HepG2 (cell line): Measurements from ENCODE around the gene GCLC. TPM values are rescaled to one million over a fixed set of nuclear protein-coding genes. Genes with fewer than 3 reads are reported as not detected.
A peak's percentile ranks its signal among the peaks of the same experiment; 100 is the strongest.

Source experiments
- FOSL2 ChIP-seq: sonication (generic); formaldehyde crosslinking; IDR thresholded peaks from 2 replicates; pipeline ENCODE4 v1.4.0; 2020; ENCODE audit warnings: missing genetic modification reagents
- FOXA1 ChIP-seq, 2 experiments: fragments of 450-650 bp in 1 of 2; sonication (generic) in 1 of 2; formaldehyde crosslinking in 1 of 2; IDR thresholded peaks; 2 replicates each; pipeline versions ENCODE4 v1.4.0 to v1.6.1; 2016 to 2020; ENCODE audit warnings: missing genetic modification reagents in 1 of 2
- KDM5B ChIP-seq: sonication (generic); formaldehyde crosslinking; IDR thresholded peaks from 2 replicates; pipeline ENCODE4 v1.4.0; 2020; ENCODE audit warnings: missing genetic modification reagents, mild to moderate bottlenecking, borderline replicate concordance
- KLF11 ChIP-seq: IDR thresholded peaks from 2 replicates; pipeline ENCODE4 v1.6.1; 2016; ENCODE audit warnings: missing compliant biosample characterization
- LCORL ChIP-seq, 2 experiments: fragments of 450-650 bp in 1 of 2; sonication (generic) in 1 of 2; formaldehyde crosslinking in 1 of 2; IDR thresholded peaks; 2 replicates each; pipeline versions ENCODE4 v1.5.0 to v1.6.1; 2017 to 2020; ENCODE audit warnings: antibody characterized with exemption in 1 of 2, missing genetic modification reagents in 1 of 2
- MATR3 ChIP-seq: sonication (generic); formaldehyde crosslinking; IDR thresholded peaks from 2 replicates; pipeline ENCODE4 v1.4.0; 2020; ENCODE audit warnings: missing genetic modification reagents
- NFE2L1 ChIP-seq: sonication (generic); formaldehyde crosslinking; IDR thresholded peaks from 2 replicates; pipeline ENCODE4 v1.4.0; 2020; ENCODE audit warnings: missing genetic modification reagents, mild to moderate bottlenecking, borderline replicate concordance
- NONO ChIP-seq, 2 experiments: fragments of 450-650 bp in 1 of 2; sonication (generic) in 1 of 2; formaldehyde crosslinking in 1 of 2; IDR thresholded peaks in 1 of 2; conservative IDR thresholded peaks in 1 of 2; 2 replicates each; pipeline versions ENCODE4 v1.6.1 to v1.8.0; 2017 to 2022; ENCODE audit warnings: mild to moderate bottlenecking in 1 of 2, missing genetic modification reagents in 1 of 2, moderate library complexity in 1 of 2
- ONECUT2 ChIP-seq: sonication (generic); formaldehyde crosslinking; IDR thresholded peaks from 2 replicates; pipeline ENCODE4 v1.4.0; 2020; ENCODE audit warnings: missing genetic modification reagents
- PPARG ChIP-seq: conservative IDR thresholded peaks from 2 replicates; pipeline ENCODE4 v1.6.1; 2016; ENCODE audit warnings: missing biosample characterization, missing genetic modification reagents
- SALL1 ChIP-seq: sonication (generic); formaldehyde crosslinking; IDR thresholded peaks from 2 replicates; pipeline ENCODE4 v1.8.0; 2022; ENCODE audit warnings: mild to moderate bottlenecking, missing genetic modification reagents
- SNRNP70 ChIP-seq: fragments of 200-400 bp; formaldehyde crosslinking; IDR thresholded peaks from 2 replicates; pipeline ENCODE4 v1.6.1; 2017; ENCODE audit warnings: mild to moderate bottlenecking, low read depth, low read length, moderate library complexity
- STAT5B ChIP-seq: sonication (generic); formaldehyde crosslinking; IDR thresholded peaks from 2 replicates; pipeline ENCODE4 v1.4.0; 2020; ENCODE audit warnings: missing genetic modification reagents
- TARDBP ChIP-seq: sonication (generic); formaldehyde crosslinking; IDR thresholded peaks from 2 replicates; pipeline ENCODE4 v1.8.0; 2022; ENCODE audit warnings: mild to moderate bottlenecking, missing genetic modification reagents
- TCF12 ChIP-seq, 2 experiments: fragments of 450-650 bp in 1 of 2; sonication (generic) in 1 of 2; formaldehyde crosslinking in 1 of 2; IDR thresholded peaks; 2 replicates each; pipeline versions ENCODE4 v1.6.1 to v1.8.0; 2017 to 2022; ENCODE audit warnings: antibody characterized with exemption in 1 of 2, mild to moderate bottlenecking in 1 of 2, missing genetic modification reagents in 1 of 2, moderate library complexity in 1 of 2
- XBP1 ChIP-seq: sonication (generic); formaldehyde crosslinking; IDR thresholded peaks from 2 replicates; pipeline ENCODE4 v1.5.0; 2020; ENCODE audit warnings: missing genetic modification reagents
- ZMYM4 ChIP-seq: sonication (generic); formaldehyde crosslinking; IDR thresholded peaks from 2 replicates; pipeline ENCODE4 v1.8.1; 2023; ENCODE audit warnings: mild to moderate bottlenecking, missing genetic modification reagents
- ZNF225 ChIP-seq: sonication (generic); formaldehyde crosslinking; IDR thresholded peaks from 2 replicates; pipeline ENCODE4 v1.4.0; 2020; ENCODE audit warnings: mild to moderate bottlenecking, missing genetic modification reagents
- ZNF557 ChIP-seq: sonication (generic); formaldehyde crosslinking; IDR thresholded peaks from 2 replicates; pipeline ENCODE4 v1.4.0; 2020; ENCODE audit warnings: missing genetic modification reagents
- ZNF563 ChIP-seq: sonication (generic); formaldehyde crosslinking; IDR thresholded peaks from 2 replicates; pipeline ENCODE4 v1.8.0; 2022; ENCODE audit warnings: mild to moderate bottlenecking, moderate library complexity, missing genetic modification reagents
- ZNF570 ChIP-seq: sonication (generic); formaldehyde crosslinking; IDR thresholded peaks from 2 replicates; pipeline ENCODE4 v1.4.0; 2020; ENCODE audit warnings: mild to moderate bottlenecking, missing genetic modification reagents, borderline replicate concordance
- ZNF891 ChIP-seq: sonication (generic); formaldehyde crosslinking; IDR thresholded peaks from 2 replicates; pipeline ENCODE4 v1.5.0; 2020; ENCODE audit warnings: mild to moderate bottlenecking, missing genetic modification reagents
- ZZZ3 ChIP-seq: sonication (generic); formaldehyde crosslinking; IDR thresholded peaks from 2 replicates; pipeline ENCODE4 v1.4.0; 2020; ENCODE audit warnings: missing genetic modification reagents, mild to moderate bottlenecking, borderline replicate concordance
- polyA plus RNA-seq, 8 experiments: library from polyadenylated mRNA; depleted of rRNA in 3 of 8; stranded (reverse) in 7 of 8; unstranded in 1 of 8; fragments of >200 nt; fragmentation: Illumina TruSeq in 4 of 8; extraction: Trizol in 4 of 8; gene quantifications; 2 replicates each; pipeline versions ENCODE4 v1.2.1 to v1.2.3, GENCODE V29; 2011 to 2016; ENCODE audit warnings: low read depth in 4 of 8, missing spikeins in 1 of 8, mixed read lengths in 1 of 8; ENCODE audit not compliant: insufficient read depth in 1 of 8
- total RNA-seq, 5 experiments: library from RNA; depleted of rRNA; stranded (reverse); fragments of >200 nt; fragmentation: Illumina TruSeq; extraction: Trizol; gene quantifications; 2 replicates each; pipeline ENCODE4 v1.2.3, GENCODE V29; 2016; ENCODE audit warnings: low read depth in 1 of 5
- TF ChIP-seq, protein P1 (sequence below): sonication (generic); formaldehyde crosslinking; IDR thresholded peaks from 2 replicates; pipeline ENCODE4 v1.5.0; 2020; ENCODE audit warnings: mild to moderate bottlenecking, missing genetic modification reagents
- TF ChIP-seq, protein P2 (sequence below): sonication (generic); formaldehyde crosslinking; IDR thresholded peaks from 2 replicates; pipeline ENCODE4 v1.4.0; 2020; ENCODE audit warnings: missing genetic modification reagents
- TF ChIP-seq, protein P3 (sequence below): sonication (generic); formaldehyde crosslinking; IDR thresholded peaks from 2 replicates; pipeline ENCODE4 v1.5.1; 2020; ENCODE audit warnings: mild to moderate bottlenecking, missing genetic modification reagents, borderline replicate concordance

GCLC gene
- total and polyA plus RNA-seq, 2 of the 13 experiments (the other 11 are each of a cell fraction or from before 2014, with no cell fraction given), result 35.3 to 84.6 TPM

DNA sequence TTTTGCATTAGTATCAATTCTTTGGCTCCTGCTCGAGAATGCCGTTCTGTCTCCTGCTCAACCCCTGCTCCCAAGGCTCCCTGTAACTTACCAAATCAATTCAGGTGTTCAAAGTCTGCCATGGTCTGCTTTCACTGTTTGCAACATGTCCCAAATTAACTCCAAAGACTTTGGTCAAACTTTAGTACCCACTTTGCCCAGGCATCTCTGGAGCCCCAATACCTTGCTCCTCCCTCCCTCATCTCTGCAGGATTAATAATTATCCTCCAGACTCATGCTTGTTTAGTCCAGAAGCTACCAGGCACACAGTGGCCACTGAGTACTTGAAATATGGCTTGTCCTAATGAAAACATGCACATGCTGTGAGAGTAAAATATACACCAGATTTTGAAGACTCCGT, 30.2 kb downstream of the GCLC start (continued):
- no peak for TF ChIP-seq LCORL (IDR thresholded peaks at IDR 0.05)
- 0 out of 2 replicates have a peak, but pooled peaks have one; percentile 14 for TF ChIP-seq LCORL (CRISPR knock-in tag; IDR thresholded peaks at IDR 0.05)
- TF ChIP-seq NFE2L1 (CRISPR knock-in tag), result no peak
- no peak for TF ChIP-seq ZNF225 (CRISPR knock-in tag)
- TF ChIP-seq, protein P1, sequence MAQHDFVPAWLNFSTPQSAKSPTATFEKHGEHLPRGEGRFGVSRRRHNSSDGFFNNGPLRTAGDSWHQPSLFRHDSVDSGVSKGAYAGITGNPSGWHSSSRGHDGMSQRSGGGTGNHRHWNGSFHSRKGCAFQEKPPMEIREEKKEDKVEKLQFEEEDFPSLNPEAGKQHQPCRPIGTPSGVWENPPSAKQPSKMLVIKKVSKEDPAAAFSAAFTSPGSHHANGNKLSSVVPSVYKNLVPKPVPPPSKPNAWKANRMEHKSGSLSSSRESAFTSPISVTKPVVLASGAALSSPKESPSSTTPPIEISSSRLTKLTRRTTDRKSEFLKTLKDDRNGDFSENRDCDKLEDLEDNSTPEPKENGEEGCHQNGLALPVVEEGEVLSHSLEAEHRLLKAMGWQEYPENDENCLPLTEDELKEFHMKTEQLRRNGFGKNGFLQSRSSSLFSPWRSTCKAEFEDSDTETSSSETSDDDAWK, result no peak
- no peak for TF ChIP-seq KLF11
- no peak for TF ChIP-seq ZZZ3 (CRISPR knock-in tag)
- no peak for TF ChIP-seq MATR3 (CRISPR knock-in tag)
- TF ChIP-seq, protein P2, sequence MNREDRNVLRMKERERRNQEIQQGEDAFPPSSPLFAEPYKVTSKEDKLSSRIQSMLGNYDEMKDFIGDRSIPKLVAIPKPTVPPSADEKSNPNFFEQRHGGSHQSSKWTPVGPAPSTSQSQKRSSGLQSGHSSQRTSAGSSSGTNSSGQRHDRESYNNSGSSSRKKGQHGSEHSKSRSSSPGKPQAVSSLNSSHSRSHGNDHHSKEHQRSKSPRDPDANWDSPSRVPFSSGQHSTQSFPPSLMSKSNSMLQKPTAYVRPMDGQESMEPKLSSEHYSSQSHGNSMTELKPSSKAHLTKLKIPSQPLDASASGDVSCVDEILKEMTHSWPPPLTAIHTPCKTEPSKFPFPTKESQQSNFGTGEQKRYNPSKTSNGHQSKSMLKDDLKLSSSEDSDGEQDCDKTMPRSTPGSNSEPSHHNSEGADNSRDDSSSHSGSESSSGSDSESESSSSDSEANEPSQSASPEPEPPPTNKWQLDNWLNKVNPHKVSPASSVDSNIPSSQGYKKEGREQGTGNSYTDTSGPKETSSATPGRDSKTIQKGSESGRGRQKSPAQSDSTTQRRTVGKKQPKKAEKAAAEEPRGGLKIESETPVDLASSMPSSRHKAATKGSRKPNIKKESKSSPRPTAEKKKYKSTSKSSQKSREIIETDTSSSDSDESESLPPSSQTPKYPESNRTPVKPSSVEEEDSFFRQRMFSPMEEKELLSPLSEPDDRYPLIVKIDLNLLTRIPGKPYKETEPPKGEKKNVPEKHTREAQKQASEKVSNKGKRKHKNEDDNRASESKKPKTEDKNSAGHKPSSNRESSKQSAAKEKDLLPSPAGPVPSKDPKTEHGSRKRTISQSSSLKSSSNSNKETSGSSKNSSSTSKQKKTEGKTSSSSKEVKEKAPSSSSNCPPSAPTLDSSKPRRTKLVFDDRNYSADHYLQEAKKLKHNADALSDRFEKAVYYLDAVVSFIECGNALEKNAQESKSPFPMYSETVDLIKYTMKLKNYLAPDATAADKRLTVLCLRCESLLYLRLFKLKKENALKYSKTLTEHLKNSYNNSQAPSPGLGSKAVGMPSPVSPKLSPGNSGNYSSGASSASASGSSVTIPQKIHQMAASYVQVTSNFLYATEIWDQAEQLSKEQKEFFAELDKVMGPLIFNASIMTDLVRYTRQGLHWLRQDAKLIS (CRISPR knock-in tag), result no peak
- TF ChIP-seq TCF12 (IDR thresholded peaks at IDR 0.05), result no peak
- no peak for TF ChIP-seq TCF12 (CRISPR knock-in tag; IDR thresholded peaks at IDR 0.05)
- TF ChIP-seq SALL1 (CRISPR knock-in tag), result peak; percentile 23; the same call in 1 of the 2 replicates
- TF ChIP-seq SNRNP70, result no peak
- TF ChIP-seq FOXA1 (IDR thresholded peaks at IDR 0.05), result no peak
- TF ChIP-seq FOXA1 (CRISPR knock-in tag; IDR thresholded peaks at IDR 0.05), result no peak
- TF ChIP-seq TARDBP (CRISPR knock-in tag), result no peak; the same call in 1 of the 2 replicates
- TF ChIP-seq ONECUT2 (CRISPR knock-in tag), result peak; percentile 56
- no peak for TF ChIP-seq NONO (IDR thresholded peaks at IDR 0.05)
- TF ChIP-seq NONO (CRISPR knock-in tag; conservative IDR thresholded peaks at IDR 0.05), result no peak
- TF ChIP-seq KDM5B, result no peak
- TF ChIP-seq STAT5B (CRISPR knock-in tag), result no peak
- no peak for TF ChIP-seq ZNF570
- TF ChIP-seq ZNF557 (CRISPR knock-in tag), result no peak
- TF ChIP-seq PPARG, result no peak
- no peak for TF ChIP-seq ZNF563 (CRISPR knock-in tag)
- no peak for TF ChIP-seq ZNF891 (CRISPR knock-in tag)
- TF ChIP-seq FOSL2 (CRISPR knock-in tag), result no peak
- peak; percentile 51 for TF ChIP-seq ZMYM4 (CRISPR knock-in tag)
- TF ChIP-seq XBP1 (CRISPR knock-in tag), result no peak
- TF ChIP-seq, protein P3, sequence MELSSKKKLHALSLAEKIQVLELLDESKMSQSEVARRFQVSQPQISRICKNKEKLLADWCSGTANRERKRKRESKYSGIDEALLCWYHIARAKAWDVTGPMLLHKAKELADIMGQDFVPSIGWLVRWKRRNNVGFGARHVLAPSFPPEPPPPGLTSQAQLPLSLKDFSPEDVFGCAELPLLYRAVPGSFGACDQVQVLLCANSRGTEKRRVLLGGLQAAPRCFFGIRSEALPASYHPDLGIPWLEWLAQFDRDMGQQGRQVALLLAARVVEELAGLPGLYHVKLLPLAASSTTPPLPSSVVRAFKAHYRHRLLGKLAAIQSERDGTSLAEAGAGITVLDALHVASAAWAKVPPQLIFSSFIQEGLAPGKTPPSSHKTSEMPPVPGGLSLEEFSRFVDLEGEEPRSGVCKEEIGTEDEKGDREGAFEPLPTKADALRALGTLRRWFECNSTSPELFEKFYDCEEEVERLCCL (CRISPR knock-in tag), result no peak
